ENCODE data around the gene CNPY3.

DNA sequence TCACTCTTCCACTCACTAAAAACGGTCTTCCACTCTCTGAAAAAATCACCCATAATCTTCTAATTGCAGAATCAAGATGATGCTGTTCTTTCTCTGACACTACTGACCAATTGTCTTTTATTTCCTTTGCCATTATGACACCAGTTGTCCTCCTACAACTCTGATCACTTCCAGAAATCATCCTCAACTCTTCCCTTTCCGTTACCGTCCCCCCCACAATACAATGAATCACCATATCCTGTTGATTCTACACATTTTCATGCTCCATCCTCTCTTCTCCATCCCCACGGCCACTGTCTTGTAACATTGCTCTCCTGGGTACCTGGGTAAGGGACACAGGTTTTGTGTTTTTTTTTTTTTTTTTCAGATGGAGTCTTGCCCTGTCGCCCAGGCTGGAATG lies 52.6 kb downstream of the CNPY3 start:
- TF ChIP-seq, protein P1, sequence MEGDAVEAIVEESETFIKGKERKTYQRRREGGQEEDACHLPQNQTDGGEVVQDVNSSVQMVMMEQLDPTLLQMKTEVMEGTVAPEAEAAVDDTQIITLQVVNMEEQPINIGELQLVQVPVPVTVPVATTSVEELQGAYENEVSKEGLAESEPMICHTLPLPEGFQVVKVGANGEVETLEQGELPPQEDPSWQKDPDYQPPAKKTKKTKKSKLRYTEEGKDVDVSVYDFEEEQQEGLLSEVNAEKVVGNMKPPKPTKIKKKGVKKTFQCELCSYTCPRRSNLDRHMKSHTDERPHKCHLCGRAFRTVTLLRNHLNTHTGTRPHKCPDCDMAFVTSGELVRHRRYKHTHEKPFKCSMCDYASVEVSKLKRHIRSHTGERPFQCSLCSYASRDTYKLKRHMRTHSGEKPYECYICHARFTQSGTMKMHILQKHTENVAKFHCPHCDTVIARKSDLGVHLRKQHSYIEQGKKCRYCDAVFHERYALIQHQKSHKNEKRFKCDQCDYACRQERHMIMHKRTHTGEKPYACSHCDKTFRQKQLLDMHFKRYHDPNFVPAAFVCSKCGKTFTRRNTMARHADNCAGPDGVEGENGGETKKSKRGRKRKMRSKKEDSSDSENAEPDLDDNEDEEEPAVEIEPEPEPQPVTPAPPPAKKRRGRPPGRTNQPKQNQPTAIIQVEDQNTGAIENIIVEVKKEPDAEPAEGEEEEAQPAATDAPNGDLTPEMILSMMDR (optimal IDR thresholded peaks at IDR 0.05 in 1 of 3, IDR thresholded peaks at IDR 0.05 in 1 of 3, conservative IDR thresholded peaks at IDR 0.05 in 1 of 3; ENCODE audit: extremely low read depth in 1 of 3, insufficient read depth in 2 of 3, low read length in 3 of 3) = no peak
- TF ChIP-seq EZH2 (IDR thresholded peaks at IDR 0.05; ENCODE audit: low read length) = no peak

All from keratinocyte (primary cell).